Left cardiac atrium (tissue), 4 donors: ENCODE measurements around the gene SUMF1. TPM values are rescaled to one million over a fixed set of nuclear protein-coding genes. Genes with fewer than 3 reads are reported as not detected.
"Not testable (repeated sequence)": the region's sequence is repeated elsewhere in the genome, so short reads cannot be mapped to it uniquely, and the experiment has no call there.

ENCODE experiments used
- ATAC-seq, 2 donors: fragments of 200-7000 bp; cut with Tn5 transposase; one replicate each; pipeline ENCODE4 v1.9.1; 2020; ENCODE audit warnings: mild to moderate bottlenecking in 2 of 2, moderate library complexity in 2 of 2
- DNase-seq: peaks from one replicate; pipeline ENCODE4 v3.0.0-alpha.2; 2020
- intact Hi-C, 2 donors: fragments of 100-400 bp; cut with DNase I; formaldehyde crosslinking; loops; one replicate each; pipeline versions ENCODE4 v1.14.1 to v1.15.1; 2022 to 2023
- total RNA-seq, 2 donors: library from RNA; stranded (reverse); fragmentation: NEBNext Ultra II Directional; extraction: Animal tissue kit (Norgen Biotek cat#: 25700); gene quantifications; one replicate each; pipeline ENCODE4 v1.2.1, GENCODE V29; 2021
- donor health status: DM: no; HTN: yes; CAD: no.
- donor health status: DM: no; HTN: yes; CAD: no; lungs with severe emphysema.
- donor health status: DM: yes; HTN: yes; CAD: no.
- donor health status: Dilated cardiomyopathy.

Gene SUMF1
- total RNA-seq, 2 donors from 2014 or later, result 12.0 to 13.0 TPM

GRCh38 chr3:4329806-4330205 lies 137.3 kb downstream of the SUMF1 start:
- DNase-seq, ATAC-seq, intact Hi-C loops: not testable (repeated sequence)

GRCh38 chr3:4326868-4327267 lies 140.2 kb downstream of the SUMF1 start:
- intact Hi-C loops, result no loop called here
- ATAC-seq, result no peak
- no peak for DNase-seq

- ATAC-seq (no peak), DNase-seq (no peak)
- intact Hi-C loops, result no loop called here
Measured at GRCh38 chr3:4323246-4324027, 143.6 kb downstream of the SUMF1 start.

- DNase-seq (no peak), ATAC-seq (no peak)
- intact Hi-C loops, result no loop called here
Measured at GRCh38 chr3:4322635-4323034, 144.4 kb downstream of the SUMF1 start.

- DNase-seq, result no peak
- ATAC-seq, result no peak
- intact Hi-C loops, result no loop called here
Measured at GRCh38 chr3:4321732-4322131, 145.3 kb downstream of the SUMF1 start.

GRCh38 chr3:4320096-4320911 lies 146.8 kb downstream of the SUMF1 start:
- ATAC-seq (no peak), DNase-seq (no peak)
- intact Hi-C loops, result no loop called here

- intact Hi-C loops, result no loop called here
- ATAC-seq (no peak), DNase-seq (no peak)
Measured at GRCh38 chr3:4314688-4315087, 152.4 kb downstream of the SUMF1 start.

- DNase-seq, result no peak
Measured at GRCh38 chr3:4313606-4314293, 153.3 kb downstream of the SUMF1 start.

GRCh38 chr3:4311496-4311895 lies 155.6 kb downstream of the SUMF1 start:
- ATAC-seq (no peak), DNase-seq (no peak)
- intact Hi-C loops, result no loop called here

More at GRCh38 chr3:4313606-4314293, 153.3 kb downstream of the SUMF1 start:
- intact Hi-C loops, result no loop called here
- no peak for ATAC-seq

Other genes with a start within 250 kb of the SUMF1 start
- gene SETMAR, start 163.9 kb downstream of the SUMF1 start, total RNA-seq, result 10 to 100 TPM; 12.3 to 12.9 TPM
- gene ITPR1, start 26.1 kb upstream of the SUMF1 start, total RNA-seq, result 10 to 100 TPM; 36.8 to 43.8 TPM